ENCODE results near the gene MED12.

MED12 gene

GRCh38 chrX:71143508-71143907, 25.1 kb downstream of the MED12 start:
- no peak for TF ChIP-seq CTCF (IDR thresholded peaks at IDR 0.05)
- H3K4me3 ChIP-seq, result no peak overlapping the region
- H3K27ac ChIP-seq, result no peak overlapping the region
- H3K36me3 ChIP-seq, result peaks cover 0 to 37% (median 20%) of the 10 kb centered on the region in 3 donors
- no peaks in the 10 kb centered on the region for H3K27me3 ChIP-seq
- peaks cover 0 to 34% (median 12%) of the 10 kb centered on the region in 4 donors for H3K4me1 ChIP-seq
- no peaks in the 10 kb centered on the region for H3K9me3 ChIP-seq
- intact Hi-C loops (cut with DNase I; ENCODE audit: low total_unique reads), result no loop called here
- DNase-seq, result peak; percentile 70 to 77

- TF ChIP-seq CTCF (IDR thresholded peaks at IDR 0.05), result no peak
- Histone ChIP-seq H3K4me3 (peak within 1 kb of the TSS; percentile 33 to 42), H3K27ac (no peak within 1 kb of the TSS), H3K4me1 (peaks cover 0 to 34% (median 12%) of the 10 kb centered on the region in 4 donors), H3K9me3 (no peaks in the 10 kb centered on the region), H3K36me3 (peaks cover 0 to 26% (median 14%) of the 10 kb centered on the region in 3 donors), H3K27me3 (no peaks in the 10 kb centered on the region)
- intact Hi-C loops (cut with DNase I; ENCODE audit: low total_unique reads), result no loop called here
- DNase-seq, result no peak
These were observed 26.3 kb downstream of the MED12 start, which contains the start of gene NLGN3 for GRCh38 chrX:71144651-71145050. Gene NLGN3, plus strand, starts transcription at chrX:71144841. Its CDS starts 2,909 bp downstream, at chrX:71147750.

- Histone ChIP-seq H3K27ac (no peak overlapping the region), H3K27me3 (no peaks in the 10 kb centered on the region)
- no peak for DNase-seq
These were observed 29.3 kb downstream of the MED12 start for GRCh38 chrX:71147496-71148277.

GRCh38 chrX:71148278-71148663, 29.9 kb downstream of the MED12 start:
- intact Hi-C loops (cut with DNase I; ENCODE audit: low total_unique reads), result no loop called here
- no peaks in the 10 kb centered on the region for H3K9me3 ChIP-seq
- no peak overlapping the region for H3K4me3 ChIP-seq
- no peak for TF ChIP-seq CTCF (IDR thresholded peaks at IDR 0.05)
- no peaks in the 10 kb centered on the region for H3K27me3 ChIP-seq
- DNase-seq, result no peak
- no peak overlapping the region for H3K27ac ChIP-seq
- no peaks in the 10 kb centered on the region for H3K36me3 ChIP-seq
- H3K4me1 ChIP-seq, result peaks cover 0 to 31% (median 12%) of the 10 kb centered on the region in 4 donors

More at GRCh38 chrX:71147496-71148277, 29.3 kb downstream of the MED12 start:
- intact Hi-C loops (cut with DNase I; ENCODE audit: low total_unique reads), result no loop called here
- TF ChIP-seq CTCF (IDR thresholded peaks at IDR 0.05), result no peak
- H3K9me3 ChIP-seq, result no peaks in the 10 kb centered on the region
- H3K4me1 ChIP-seq, result peaks cover 0 to 34% (median 12%) of the 10 kb centered on the region in 4 donors
- H3K4me3 ChIP-seq, result no peak overlapping the region
- H3K36me3 ChIP-seq, result no peaks in the 10 kb centered on the region

- Histone ChIP-seq H3K27me3 (no peaks in the 10 kb centered on the region), H3K36me3 (no peaks in the 10 kb centered on the region), H3K4me3 (no peak overlapping the region), H3K27ac (no peak overlapping the region), H3K9me3 (no peaks in the 10 kb centered on the region), H3K4me1 (peaks cover 0 to 5% (median 0%) of the 10 kb centered on the region in 4 donors)
- no peak for TF ChIP-seq CTCF (IDR thresholded peaks at IDR 0.05)
- no peak for DNase-seq
- intact Hi-C loops (cut with DNase I; ENCODE audit: low total_unique reads), result no loop called here
These were observed 33.0 kb downstream of the MED12 start for GRCh38 chrX:71151366-71151765.
